ENCODE data around the gene FBXO15. TPM values are rescaled to one million over a fixed set of nuclear protein-coding genes. Genes with fewer than 3 reads are reported as not detected.

FBXO15 gene, protein sequence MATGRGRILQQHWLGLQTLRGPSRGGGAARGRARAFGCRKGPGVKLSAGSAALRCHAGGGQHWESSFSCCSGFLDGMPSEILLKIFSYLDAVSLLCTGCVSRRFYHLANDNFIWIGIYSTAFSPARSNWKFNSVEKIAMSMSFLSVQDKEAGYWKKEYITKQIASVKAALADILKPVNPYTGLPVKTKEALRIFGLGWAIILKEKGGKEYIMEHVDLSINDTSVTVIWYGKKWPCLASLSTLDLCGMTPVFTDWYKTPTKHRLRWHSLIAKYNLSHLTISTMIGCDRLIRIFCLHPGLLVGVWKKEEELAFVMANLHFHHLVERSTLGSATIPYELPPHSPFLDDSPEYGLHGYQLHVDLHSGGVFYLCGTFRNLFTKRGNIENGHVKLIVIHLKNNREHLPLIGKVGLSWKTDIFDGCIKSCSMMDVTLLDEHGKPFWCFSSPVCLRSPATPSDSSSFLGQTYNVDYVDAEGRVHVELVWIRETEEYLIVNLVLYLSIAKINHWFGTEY
- under 1 TPM in 1 of 2 donors, not detected in 1; 0.30 TPM for total RNA-seq

DNA sequence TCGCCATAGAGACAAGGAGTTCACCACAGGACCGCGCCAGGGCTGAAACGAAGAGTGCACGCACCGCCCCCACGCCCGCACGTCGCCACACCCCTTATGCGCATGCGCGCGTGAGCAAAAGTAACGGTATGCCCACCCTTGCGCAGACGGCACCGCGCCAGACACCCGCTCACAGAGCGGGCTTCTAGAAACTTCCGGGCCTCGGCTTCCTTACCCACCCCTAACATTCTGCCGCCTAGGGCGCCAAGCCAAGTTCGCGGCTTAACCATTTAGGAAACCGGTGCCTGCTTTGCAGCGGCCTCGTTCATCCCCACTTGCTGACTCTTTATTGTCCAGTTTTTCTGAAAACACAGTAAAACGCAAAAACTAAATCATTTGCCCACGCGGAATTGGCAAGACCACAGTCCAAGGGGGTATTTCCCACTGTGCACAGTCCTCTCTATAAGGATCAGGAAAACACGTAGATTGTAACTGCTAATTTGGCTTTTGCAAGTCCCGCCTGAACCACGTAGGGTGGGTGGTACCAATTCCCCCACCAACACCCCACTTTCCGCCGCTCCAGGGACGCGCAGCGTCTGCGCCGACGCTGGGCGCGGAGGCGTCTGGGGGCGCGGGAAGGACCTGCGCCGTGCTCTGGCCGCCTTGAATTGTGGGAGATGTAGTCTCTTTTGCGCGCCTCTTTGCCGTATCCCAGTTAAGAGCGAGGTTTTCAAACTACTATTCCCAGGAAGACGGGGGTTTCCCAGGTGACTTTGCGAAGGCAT, at the start of gene FBXO15, which contains the start of gene TIMM21:
Gene FBXO15, minus strand, starts transcription at position 56 of the 764 bp plus-strand sequence. Its CDS starts 49 bp downstream, at position 7.
Gene TIMM21, plus strand, starts transcription at position 745 of the 764 bp plus-strand sequence. CDS start 286 bp downstream, outside the sequence.
- TF ChIP-seq, protein P1, sequence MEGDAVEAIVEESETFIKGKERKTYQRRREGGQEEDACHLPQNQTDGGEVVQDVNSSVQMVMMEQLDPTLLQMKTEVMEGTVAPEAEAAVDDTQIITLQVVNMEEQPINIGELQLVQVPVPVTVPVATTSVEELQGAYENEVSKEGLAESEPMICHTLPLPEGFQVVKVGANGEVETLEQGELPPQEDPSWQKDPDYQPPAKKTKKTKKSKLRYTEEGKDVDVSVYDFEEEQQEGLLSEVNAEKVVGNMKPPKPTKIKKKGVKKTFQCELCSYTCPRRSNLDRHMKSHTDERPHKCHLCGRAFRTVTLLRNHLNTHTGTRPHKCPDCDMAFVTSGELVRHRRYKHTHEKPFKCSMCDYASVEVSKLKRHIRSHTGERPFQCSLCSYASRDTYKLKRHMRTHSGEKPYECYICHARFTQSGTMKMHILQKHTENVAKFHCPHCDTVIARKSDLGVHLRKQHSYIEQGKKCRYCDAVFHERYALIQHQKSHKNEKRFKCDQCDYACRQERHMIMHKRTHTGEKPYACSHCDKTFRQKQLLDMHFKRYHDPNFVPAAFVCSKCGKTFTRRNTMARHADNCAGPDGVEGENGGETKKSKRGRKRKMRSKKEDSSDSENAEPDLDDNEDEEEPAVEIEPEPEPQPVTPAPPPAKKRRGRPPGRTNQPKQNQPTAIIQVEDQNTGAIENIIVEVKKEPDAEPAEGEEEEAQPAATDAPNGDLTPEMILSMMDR (IDR thresholded peaks at IDR 0.05): no peak
- H3K27me3 ChIP-seq: no peaks in the 10 kb centered on the region
- H3K4me1 ChIP-seq: peaks cover 0 to 50% of the 10 kb centered on the region in 2 donors
- H3K4me3 ChIP-seq: peak within 1 kb of the TSS; percentile 62 to 96
- peak within 1 kb of the TSS; percentile 93 to 98 for H3K27ac ChIP-seq
- peak; percentile 96 for DNase-seq (ENCODE audit: low spot score)
- H3K9me3 ChIP-seq: no peaks in the 10 kb centered on the region
- peaks cover 6% of the 10 kb centered on the region for H3K36me3 ChIP-seq

DNA sequence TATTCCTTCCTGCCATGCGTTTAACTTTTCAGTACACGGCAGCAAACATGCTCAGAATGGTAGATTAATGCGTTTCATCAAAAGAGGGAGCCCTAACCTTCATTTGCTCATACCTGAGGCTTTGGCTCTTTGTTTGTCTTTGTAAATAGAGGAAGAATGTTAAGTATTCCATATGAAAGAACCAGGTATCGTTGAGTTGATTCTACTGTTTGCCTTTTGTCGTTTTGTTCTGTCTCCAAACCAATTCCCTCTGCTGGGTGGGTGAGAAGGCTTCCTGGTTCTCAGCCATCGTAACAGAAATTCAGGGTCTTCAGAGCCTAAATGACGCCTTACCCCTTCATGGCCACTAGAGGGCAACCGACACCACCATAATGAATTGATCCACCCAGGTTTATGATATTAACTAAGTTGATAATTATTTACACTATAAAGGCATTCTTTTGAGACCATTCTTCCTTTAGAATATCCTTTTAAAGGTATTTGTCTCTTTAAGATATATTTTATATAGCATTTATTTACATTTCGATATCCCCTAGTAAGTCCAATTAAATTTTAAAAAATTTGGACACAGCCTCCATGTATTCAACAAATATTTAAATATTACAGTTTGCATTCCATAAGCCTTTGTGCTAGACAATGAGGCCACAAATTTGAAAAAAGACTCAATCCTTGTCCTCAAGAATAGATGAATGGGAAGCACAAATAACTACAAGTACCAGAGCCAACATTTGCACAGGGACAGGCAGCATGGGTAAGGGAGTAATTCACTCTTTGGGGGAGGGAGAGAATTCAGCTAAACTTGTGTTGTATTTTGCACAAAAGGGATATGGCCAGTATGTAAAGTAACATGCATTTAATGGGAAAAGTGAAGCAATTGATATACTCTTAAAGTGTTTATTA, 48.8 kb upstream of the FBXO15 start:
- TF ChIP-seq, protein P1 (IDR thresholded peaks at IDR 0.05): peak; percentile 82 to 91
- Histone ChIP-seq H3K9me3 (no peaks in the 10 kb centered on the region), H3K4me3 (no peak overlapping the region), H3K27me3 (no peaks in the 10 kb centered on the region), H3K36me3 (no peaks in the 10 kb centered on the region), H3K4me1 (no peaks in the 10 kb centered on the region), H3K27ac (no peak overlapping the region)
- DNase-seq (ENCODE audit: low spot score): no peak

DNA sequence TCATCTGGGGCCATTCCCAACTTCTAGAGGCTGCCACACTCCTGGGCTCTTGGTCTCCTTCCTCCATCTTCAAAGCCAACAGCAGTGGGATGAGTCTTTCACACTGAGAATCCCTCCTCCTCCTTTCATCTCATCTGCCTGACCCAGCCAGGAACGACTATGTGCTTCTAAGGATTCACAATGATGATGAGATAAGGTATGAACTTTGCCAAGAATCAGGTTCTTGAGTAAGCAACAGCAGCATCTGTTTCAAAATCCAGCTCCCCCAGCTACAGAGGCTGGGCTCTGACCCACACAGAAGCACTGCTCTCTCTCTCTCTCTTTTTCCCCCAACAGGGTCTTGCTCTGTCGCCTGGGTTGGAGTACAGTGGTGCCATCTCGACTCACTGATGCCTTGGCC, 47.1 kb upstream of the FBXO15 start:
- DNase-seq (ENCODE audit: low spot score): no peak
- no peaks in the 10 kb centered on the region for H3K36me3 ChIP-seq
- H3K27ac ChIP-seq: no peak overlapping the region
- H3K27me3 ChIP-seq: no peaks in the 10 kb centered on the region
- H3K4me1 ChIP-seq: no peaks in the 10 kb centered on the region
- no peak overlapping the region for H3K4me3 ChIP-seq
- H3K9me3 ChIP-seq: no peaks in the 10 kb centered on the region
- TF ChIP-seq, protein P1 (IDR thresholded peaks at IDR 0.05): no peak

DNA sequence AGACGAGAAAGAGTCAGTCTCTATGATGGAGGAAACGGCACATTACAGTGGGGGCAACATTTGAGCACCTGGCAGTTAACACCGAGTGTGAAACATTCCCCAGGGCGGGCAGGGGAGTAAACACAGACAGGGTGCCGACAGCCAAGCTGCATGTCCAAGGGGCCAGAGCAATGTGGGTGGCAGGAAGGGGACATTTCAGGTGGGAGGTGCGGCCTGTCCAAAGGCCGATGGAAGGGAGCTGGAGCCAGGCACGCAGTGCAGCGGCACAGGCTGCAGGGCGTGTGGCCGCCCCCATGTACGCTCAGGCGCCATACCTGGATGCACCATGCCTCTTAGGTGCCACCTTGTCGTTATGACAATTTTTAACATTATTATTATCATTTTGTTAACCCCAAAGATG, 43.9 kb upstream of the FBXO15 start:
- Histone ChIP-seq H3K27me3 (no peaks in the 10 kb centered on the region), H3K9me3 (no peaks in the 10 kb centered on the region), H3K36me3 (no peaks in the 10 kb centered on the region), H3K27ac (no peak overlapping the region), H3K4me3 (no peak overlapping the region), H3K4me1 (no peaks in the 10 kb centered on the region)
- no peak for DNase-seq (ENCODE audit: low spot score)
- TF ChIP-seq, protein P1 (IDR thresholded peaks at IDR 0.05): no peak

DNA sequence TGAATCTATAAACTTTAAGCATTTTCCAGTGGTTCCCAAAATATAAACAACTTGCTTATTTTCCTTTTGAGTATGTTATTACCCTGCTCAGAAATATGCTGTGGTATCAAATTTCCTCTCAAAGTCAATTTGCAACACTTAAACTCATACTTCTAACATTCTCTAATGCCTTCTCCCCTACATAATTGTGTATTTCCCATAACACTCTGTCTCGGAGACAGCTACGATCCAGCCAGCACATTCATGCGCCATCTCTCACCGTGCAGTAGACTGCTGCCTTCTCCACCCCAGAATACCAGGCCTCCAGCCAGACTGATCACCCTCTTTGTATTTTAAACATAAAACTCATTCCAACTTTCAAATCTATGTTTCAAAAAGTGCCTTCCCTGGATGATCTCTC, 42.5 kb upstream of the FBXO15 start:
- DNase-seq (ENCODE audit: low spot score): no peak
- no peaks in the 10 kb centered on the region for H3K9me3 ChIP-seq
- H3K27ac ChIP-seq: no peak overlapping the region
- H3K4me3 ChIP-seq: no peak overlapping the region
- H3K36me3 ChIP-seq: no peaks in the 10 kb centered on the region
- no peaks in the 10 kb centered on the region for H3K4me1 ChIP-seq
- TF ChIP-seq, protein P1 (IDR thresholded peaks at IDR 0.05): no peak
- no peaks in the 10 kb centered on the region for H3K27me3 ChIP-seq
